NCI-H345 (cell line): ENCODE results near the gene YJU2.
"Not testable (repeated sequence)": the region's sequence is repeated elsewhere in the genome, so short reads cannot be mapped to it uniquely, and the experiment has no call there.

Source experiments
- DNase-seq: peaks from one replicate; lab custom pipeline; 2025; lab: John Stamatoyannopoulos, UW

YJU2 gene

GRCh38 chr19:4228765-4229178, 18.1 kb upstream of the YJU2 start:
- no peak for DNase-seq

GRCh38 chr19:4229179-4229931, 17.5 kb upstream of the YJU2 start, which contains the start of gene EBI3:
Gene EBI3 (plus strand): TSS chr19:4229523. CDS start chr19:4229551, 28 bp downstream.
- no peak for DNase-seq

GRCh38 chr19:4230237-4230636, 16.6 kb upstream of the YJU2 start:
- DNase-seq: not testable (repeated sequence)

GRCh38 chr19:4231521-4231920, 15.4 kb upstream of the YJU2 start:
- not testable (repeated sequence) for DNase-seq

GRCh38 chr19:4232139-4232538, 14.7 kb upstream of the YJU2 start:
- not testable (repeated sequence) for DNase-seq

- no peak for DNase-seq
Measured at GRCh38 chr19:4232614-4233281, 14.1 kb upstream of the YJU2 start.

- peak; percentile 49 for DNase-seq
Measured at GRCh38 chr19:4233282-4233853, 13.5 kb upstream of the YJU2 start.

- DNase-seq: no peak
Measured at GRCh38 chr19:4234142-4234861, 12.6 kb upstream of the YJU2 start.

GRCh38 chr19:4234862-4235201, 12.0 kb upstream of the YJU2 start:
- DNase-seq: no peak

- not testable (repeated sequence) for DNase-seq
Measured at GRCh38 chr19:4237510-4237909, 9.4 kb upstream of the YJU2 start.

GRCh38 chr19:4238831-4239230, 8.0 kb upstream of the YJU2 start:
- DNase-seq: no peak

GRCh38 chr19:4241824-4242430, 5.0 kb upstream of the YJU2 start:
- no peak for DNase-seq

GRCh38 chr19:4245938-4246337, 942 bp upstream of the YJU2 start:
- not testable (repeated sequence) for DNase-seq

- DNase-seq: no peak
Measured at GRCh38 chr19:4256563-4256962, 9.7 kb downstream of the YJU2 start.

GRCh38 chr19:4257025-4257424, 10.1 kb downstream of the YJU2 start:
- DNase-seq: no peak

- no peak for DNase-seq
Measured at GRCh38 chr19:4258181-4258580, 11.3 kb downstream of the YJU2 start.

- DNase-seq: no peak
Measured at GRCh38 chr19:4260613-4261191, 13.8 kb downstream of the YJU2 start.

- no peak for DNase-seq
Measured at GRCh38 chr19:4264812-4265211, 17.9 kb downstream of the YJU2 start.

GRCh38 chr19:4266253-4267000, 19.5 kb downstream of the YJU2 start:
- DNase-seq: no peak

GRCh38 chr19:4267101-4267900, 20.4 kb downstream of the YJU2 start:
- DNase-seq: peak; percentile 34
